ENCODE data around the gene VSTM4. TPM values are rescaled to one million over a fixed set of nuclear protein-coding genes. Genes with fewer than 3 reads are reported as not detected.

VSTM4 gene
- total RNA-seq, 1 experiment from 2014 or later: not detected

DNA sequence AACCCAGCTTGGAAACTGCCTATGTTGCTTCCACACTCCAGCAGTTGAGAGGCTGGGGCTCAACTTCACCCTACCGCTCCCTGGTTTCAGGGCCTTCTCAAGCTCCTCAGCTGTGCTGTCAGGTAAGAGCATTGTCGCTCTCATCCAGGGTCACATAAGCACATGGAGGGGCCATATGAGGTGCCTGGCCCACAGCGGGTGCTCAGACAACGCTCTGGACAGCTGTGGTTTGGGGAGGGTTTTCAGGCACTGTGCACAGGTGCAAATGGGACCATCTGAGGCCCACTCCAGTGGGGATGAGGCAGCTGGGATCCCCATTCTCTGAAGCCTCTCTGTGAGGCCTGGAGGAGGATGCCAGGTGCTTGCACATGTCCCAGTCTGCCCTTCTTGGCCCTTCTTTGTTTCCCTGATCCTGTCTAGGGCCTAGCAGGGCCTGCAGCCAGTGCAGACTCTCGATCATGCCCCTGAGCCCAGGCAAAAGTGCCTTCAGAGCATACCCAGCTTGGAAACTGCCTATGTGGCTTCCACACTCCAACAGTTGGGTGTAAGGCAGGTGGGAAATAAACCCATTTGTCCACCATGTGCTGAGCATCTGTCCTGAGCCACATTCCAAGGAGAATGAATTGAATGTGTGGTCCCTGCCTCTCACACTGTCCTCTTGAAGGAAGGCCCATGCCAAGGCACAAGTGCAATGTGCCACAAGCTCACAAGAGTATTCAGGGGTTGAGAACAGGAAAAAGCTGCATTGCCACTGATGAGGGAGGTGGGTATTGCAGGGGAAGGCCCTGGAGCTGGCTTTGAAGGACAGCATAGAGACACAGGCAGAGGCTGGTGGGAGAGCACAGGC, 40.3 kb downstream of the VSTM4 start:
- Histone ChIP-seq H3K27me3 (ENCODE audit: insufficient read depth, low read depth) (peaks cover 24% of the 10 kb centered on the region; the same call in 1 of the 2 replicates), H3K27ac (no peak overlapping the region), H3K9me2 (ENCODE audit: insufficient read depth) (no peaks in the 10 kb centered on the region), H3K36me3 (ENCODE audit: low read depth) (no peaks in the 10 kb centered on the region), H3K4me1 (replicated peaks; ENCODE audit: insufficient read depth) (no peaks in the 10 kb centered on the region), H4K20me1 (ENCODE audit: insufficient read depth) (no peaks in the 10 kb centered on the region), H3F3A (ENCODE audit: insufficient read depth, low read depth) (no peaks in the 10 kb centered on the region), H2AFZ (no peak overlapping the region), H3K9me3 (ENCODE audit: insufficient read depth, low read depth) (no peaks in the 10 kb centered on the region), H3K4me2 (no peak overlapping the region), H3K79me2 (ENCODE audit: low read depth) (no peaks in the 10 kb centered on the region), H3K4me3 (no peak overlapping the region)
- TF ChIP-seq EZH2 (IDR thresholded peaks at IDR 0.05; ENCODE audit: low read depth): no peak
- TF ChIP-seq, protein P1, sequence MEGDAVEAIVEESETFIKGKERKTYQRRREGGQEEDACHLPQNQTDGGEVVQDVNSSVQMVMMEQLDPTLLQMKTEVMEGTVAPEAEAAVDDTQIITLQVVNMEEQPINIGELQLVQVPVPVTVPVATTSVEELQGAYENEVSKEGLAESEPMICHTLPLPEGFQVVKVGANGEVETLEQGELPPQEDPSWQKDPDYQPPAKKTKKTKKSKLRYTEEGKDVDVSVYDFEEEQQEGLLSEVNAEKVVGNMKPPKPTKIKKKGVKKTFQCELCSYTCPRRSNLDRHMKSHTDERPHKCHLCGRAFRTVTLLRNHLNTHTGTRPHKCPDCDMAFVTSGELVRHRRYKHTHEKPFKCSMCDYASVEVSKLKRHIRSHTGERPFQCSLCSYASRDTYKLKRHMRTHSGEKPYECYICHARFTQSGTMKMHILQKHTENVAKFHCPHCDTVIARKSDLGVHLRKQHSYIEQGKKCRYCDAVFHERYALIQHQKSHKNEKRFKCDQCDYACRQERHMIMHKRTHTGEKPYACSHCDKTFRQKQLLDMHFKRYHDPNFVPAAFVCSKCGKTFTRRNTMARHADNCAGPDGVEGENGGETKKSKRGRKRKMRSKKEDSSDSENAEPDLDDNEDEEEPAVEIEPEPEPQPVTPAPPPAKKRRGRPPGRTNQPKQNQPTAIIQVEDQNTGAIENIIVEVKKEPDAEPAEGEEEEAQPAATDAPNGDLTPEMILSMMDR (conservative IDR thresholded peaks at IDR 0.05): no peak
- CTCF ChIA-PET: no interaction called here
- POLR2A ChIA-PET (ENCODE audit: unreplicated experiment): no interaction called here
- intact Hi-C loops (cut with micrococcal nuclease; ENCODE audit: unreplicated experiment): no loop called here
- no TSS peak for BruUV-seq (replicated peaks)
- DNase-seq: no peak

DNA sequence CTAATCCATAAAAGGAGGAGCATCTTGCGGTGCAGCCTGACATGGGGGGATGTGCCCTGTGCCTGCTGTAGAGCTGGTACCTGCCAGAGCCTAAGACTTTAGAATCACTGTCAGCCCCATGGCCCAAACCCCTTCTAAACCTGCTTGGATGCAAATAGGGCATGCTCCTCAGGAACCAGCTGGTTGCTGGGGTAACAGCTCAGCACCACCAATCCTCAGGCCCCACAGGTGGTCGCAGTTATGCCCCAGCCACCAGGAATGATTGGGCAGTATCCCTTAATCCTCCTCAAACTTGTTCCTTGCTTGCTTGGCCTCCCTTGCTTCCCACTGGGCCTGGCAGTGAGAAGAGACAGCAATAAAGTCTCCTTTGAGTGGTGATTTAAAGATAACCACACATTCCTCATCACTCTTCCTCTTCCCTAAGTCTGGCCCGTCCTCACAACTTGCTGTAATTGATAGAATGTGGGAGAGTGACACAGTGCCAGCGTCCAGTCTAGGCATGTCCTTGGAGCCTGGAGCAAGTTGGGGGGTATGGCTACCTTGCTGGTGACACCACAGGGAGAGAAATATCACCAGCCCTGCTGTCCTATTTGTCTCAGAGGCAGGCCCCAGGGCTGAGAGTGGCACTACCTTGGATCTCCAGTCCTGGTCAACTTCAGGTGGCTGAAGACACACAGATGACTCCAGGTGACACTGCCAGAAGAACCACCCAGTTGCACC, 43.0 kb downstream of the VSTM4 start:
- no peak overlapping the region for H2AFZ ChIP-seq
- ChIA-PET CTCF (no interaction called here), POLR2A (ENCODE audit: unreplicated experiment) (no interaction called here)
- no peak overlapping the region for H3K4me3 ChIP-seq
- H3K4me1 ChIP-seq (replicated peaks; ENCODE audit: insufficient read depth): no peaks in the 10 kb centered on the region
- no peaks in the 10 kb centered on the region for H3K9me2 ChIP-seq (ENCODE audit: insufficient read depth)
- no peaks in the 10 kb centered on the region for H3K79me2 ChIP-seq (ENCODE audit: low read depth)
- H3K4me2 ChIP-seq: no peak overlapping the region
- intact Hi-C loops (cut with micrococcal nuclease; ENCODE audit: unreplicated experiment): no loop called here
- no peaks in the 10 kb centered on the region for H3K9me3 ChIP-seq (ENCODE audit: insufficient read depth, low read depth)
- TF ChIP-seq, protein P1 (conservative IDR thresholded peaks at IDR 0.05): no peak
- no peak for TF ChIP-seq EZH2 (IDR thresholded peaks at IDR 0.05; ENCODE audit: low read depth)
- peaks cover 16% of the 10 kb centered on the region; the same call in 1 of the 2 replicates for H3K27me3 ChIP-seq (ENCODE audit: insufficient read depth, low read depth)
- no TSS peak for BruUV-seq (replicated peaks)
- no peak overlapping the region for H3K27ac ChIP-seq
- DNase-seq: no peak
- no peaks in the 10 kb centered on the region for H3F3A ChIP-seq (ENCODE audit: insufficient read depth, low read depth)
- H3K36me3 ChIP-seq (ENCODE audit: low read depth): no peaks in the 10 kb centered on the region
- no peaks in the 10 kb centered on the region for H4K20me1 ChIP-seq (ENCODE audit: insufficient read depth)

DNA sequence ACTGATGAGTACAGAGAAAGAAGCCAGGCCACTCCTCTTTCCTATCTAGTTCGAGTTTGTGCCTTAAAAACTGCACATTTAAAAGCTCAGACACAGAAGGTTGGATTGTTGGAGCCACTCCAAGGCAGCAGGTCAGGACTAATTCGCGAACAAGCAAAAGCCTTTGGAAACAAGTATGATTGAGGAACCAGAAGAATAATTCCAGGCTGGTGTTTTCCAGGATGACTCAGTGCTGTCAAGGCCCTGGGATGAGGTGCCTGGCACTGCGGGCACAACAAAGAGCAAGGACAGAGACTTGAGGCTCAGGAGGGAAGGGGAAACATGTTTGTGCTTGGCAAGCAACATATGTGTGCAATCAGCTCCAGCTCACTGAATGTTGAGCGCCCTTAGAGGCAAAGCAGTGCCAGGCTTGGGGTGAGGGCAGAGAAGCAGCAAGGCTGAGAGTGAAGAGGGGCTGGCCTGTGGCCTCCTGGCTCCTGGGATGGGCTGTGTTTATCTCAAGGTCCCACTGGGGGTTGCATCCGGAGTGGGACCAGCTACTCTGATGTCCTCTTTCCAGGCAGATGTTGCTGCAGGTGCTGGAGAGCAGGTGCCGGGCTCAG, 44.1 kb downstream of the VSTM4 start:
- Histone ChIP-seq H3K9me3 (ENCODE audit: insufficient read depth, low read depth) (no peaks in the 10 kb centered on the region), H3K27ac (no peak overlapping the region), H3K4me1 (replicated peaks; ENCODE audit: insufficient read depth) (no peaks in the 10 kb centered on the region), H4K20me1 (ENCODE audit: insufficient read depth) (no peaks in the 10 kb centered on the region), H3K4me2 (no peak overlapping the region), H3K4me3 (no peak overlapping the region), H2AFZ (no peak overlapping the region), H3K27me3 (ENCODE audit: insufficient read depth, low read depth) (peaks cover 16% of the 10 kb centered on the region; the same call in 1 of the 2 replicates), H3K79me2 (ENCODE audit: low read depth) (no peaks in the 10 kb centered on the region), H3K36me3 (ENCODE audit: low read depth) (no peaks in the 10 kb centered on the region), H3F3A (ENCODE audit: insufficient read depth, low read depth) (no peaks in the 10 kb centered on the region), H3K9me2 (ENCODE audit: insufficient read depth) (no peaks in the 10 kb centered on the region)
- no peak for DNase-seq
- no peak for TF ChIP-seq EZH2 (IDR thresholded peaks at IDR 0.05; ENCODE audit: low read depth)
- TF ChIP-seq, protein P1 (conservative IDR thresholded peaks at IDR 0.05): no peak
- ChIA-PET POLR2A (ENCODE audit: unreplicated experiment) (no interaction called here), CTCF (no interaction called here)
- intact Hi-C loops (cut with micrococcal nuclease; ENCODE audit: unreplicated experiment): no loop called here
- BruUV-seq (replicated peaks): no TSS peak

Data from PC-9 (cell line).